G401 (cell line): ENCODE results near the gene WDTC1. TPM values are rescaled to one million over a fixed set of nuclear protein-coding genes. Genes with fewer than 3 reads are reported as not detected.
"Not testable (repeated sequence)": the region's sequence is repeated elsewhere in the genome, so short reads cannot be mapped to it uniquely, and the experiment has no call there.

Experiments used
- DNase-seq: peaks from one replicate; pipeline ENCODE4 v3.0.0-alpha.2; 2015; ENCODE audit warnings: low spot score
- in situ Hi-C: cut with HindIII; loops from 2 replicates; pipeline ENCODE4 v1.10.0; 2016; ENCODE audit warnings: low sequenced_read_pairs, mixed read lengths
- total RNA-seq: library from RNA; depleted of rRNA; stranded (reverse); fragments of >200 nt; shearing (Covaris generic); gene quantifications from 2 replicates; pipeline ENCODE4 v1.2.3, GENCODE V29; 2014; rRNA removed

WDTC1 gene, protein sequence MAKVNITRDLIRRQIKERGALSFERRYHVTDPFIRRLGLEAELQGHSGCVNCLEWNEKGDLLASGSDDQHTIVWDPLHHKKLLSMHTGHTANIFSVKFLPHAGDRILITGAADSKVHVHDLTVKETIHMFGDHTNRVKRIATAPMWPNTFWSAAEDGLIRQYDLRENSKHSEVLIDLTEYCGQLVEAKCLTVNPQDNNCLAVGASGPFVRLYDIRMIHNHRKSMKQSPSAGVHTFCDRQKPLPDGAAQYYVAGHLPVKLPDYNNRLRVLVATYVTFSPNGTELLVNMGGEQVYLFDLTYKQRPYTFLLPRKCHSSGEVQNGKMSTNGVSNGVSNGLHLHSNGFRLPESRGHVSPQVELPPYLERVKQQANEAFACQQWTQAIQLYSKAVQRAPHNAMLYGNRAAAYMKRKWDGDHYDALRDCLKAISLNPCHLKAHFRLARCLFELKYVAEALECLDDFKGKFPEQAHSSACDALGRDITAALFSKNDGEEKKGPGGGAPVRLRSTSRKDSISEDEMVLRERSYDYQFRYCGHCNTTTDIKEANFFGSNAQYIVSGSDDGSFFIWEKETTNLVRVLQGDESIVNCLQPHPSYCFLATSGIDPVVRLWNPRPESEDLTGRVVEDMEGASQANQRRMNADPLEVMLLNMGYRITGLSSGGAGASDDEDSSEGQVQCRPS
- 13.2 and 15.8 TPM in 2 replicates for total RNA-seq

DNA sequence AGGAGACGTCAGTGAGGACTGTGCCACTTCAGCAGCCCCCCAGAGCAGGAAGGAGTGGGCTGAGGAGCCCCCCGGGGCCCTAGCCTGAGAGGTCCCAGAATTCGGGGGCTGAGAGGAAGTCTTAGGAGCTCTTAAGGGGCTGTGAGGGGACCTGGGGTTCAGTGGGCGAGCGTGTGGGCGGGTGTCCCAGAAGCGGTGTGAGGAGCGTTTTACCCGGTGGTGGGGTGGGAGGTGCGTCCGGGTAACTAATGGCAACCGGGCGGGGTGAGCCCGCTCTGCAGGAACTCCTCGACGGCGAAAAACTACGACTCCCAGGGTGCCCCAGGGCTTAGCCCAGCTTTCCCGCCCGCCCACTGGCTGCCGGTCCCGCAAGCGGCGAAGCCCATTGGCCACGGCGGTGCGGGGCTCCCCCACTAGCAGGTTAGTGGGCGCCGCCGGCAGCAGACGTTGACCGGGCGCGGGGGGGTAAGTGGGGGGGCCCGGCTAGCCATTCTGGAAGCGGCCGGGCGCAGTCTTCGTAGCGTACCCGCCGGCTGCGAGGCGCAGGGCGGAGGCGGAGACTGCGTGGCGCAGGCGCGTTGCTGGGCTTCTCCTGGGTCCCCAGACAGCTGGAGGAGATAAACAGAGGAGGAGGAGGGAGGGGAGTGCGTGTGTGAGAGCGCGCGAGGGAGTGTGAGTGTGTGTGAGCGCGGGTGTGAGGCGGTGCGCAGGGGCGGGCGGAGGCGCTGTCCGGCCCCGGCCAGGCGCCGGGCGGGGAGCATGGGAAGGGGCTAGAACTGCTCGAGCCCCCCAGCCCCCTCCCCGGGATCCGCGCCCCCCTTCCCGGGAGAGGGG is at the start of gene WDTC1:
TSS of gene WDTC1 (plus strand) at position 584 of the 834 bp plus-strand sequence. CDS start 26,423 bp downstream, outside the sequence.
- peak; percentile 98 for DNase-seq
- in situ Hi-C loops, result no loop called here

GRCh38 chr1:27184665-27185064 is 49.8 kb upstream of the WDTC1 start:
- DNase-seq, in situ Hi-C loops: not testable (repeated sequence)

- no peak for DNase-seq
- in situ Hi-C loops, result no loop called here
Measured at GRCh38 chr1:27192039-27192529, 42.3 kb upstream of the WDTC1 start.

GRCh38 chr1:27193194-27193593 is 41.2 kb upstream of the WDTC1 start:
- in situ Hi-C loops, result no loop called here
- no peak for DNase-seq

DNA sequence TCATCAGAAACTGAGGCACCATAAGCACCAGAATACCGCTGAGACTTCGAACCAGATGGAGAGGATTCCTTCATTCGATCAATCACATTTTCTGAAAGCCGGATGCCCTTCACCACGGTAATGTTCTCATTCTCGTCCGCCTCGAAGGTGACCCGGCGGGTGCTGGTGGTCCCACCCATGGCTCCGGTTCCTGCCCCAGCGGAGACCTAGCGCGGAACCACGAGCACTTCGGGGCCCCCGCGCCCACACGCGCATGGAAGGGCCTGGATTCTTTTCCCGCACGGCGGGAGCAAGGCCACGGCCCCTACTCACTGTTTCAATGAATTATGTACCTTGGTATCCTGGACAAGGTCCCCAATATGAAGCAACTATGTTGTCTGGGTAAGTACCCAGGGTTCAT is 33.1 kb upstream of the WDTC1 start:
- in situ Hi-C loops, result no loop called here

GRCh38 chr1:27203946-27204345 is 30.5 kb upstream of the WDTC1 start:
- in situ Hi-C loops, result no loop called here
- no peak for DNase-seq

More for the DNA sequence above, 33.1 kb upstream of the WDTC1 start:
- no peak for DNase-seq

DNA sequence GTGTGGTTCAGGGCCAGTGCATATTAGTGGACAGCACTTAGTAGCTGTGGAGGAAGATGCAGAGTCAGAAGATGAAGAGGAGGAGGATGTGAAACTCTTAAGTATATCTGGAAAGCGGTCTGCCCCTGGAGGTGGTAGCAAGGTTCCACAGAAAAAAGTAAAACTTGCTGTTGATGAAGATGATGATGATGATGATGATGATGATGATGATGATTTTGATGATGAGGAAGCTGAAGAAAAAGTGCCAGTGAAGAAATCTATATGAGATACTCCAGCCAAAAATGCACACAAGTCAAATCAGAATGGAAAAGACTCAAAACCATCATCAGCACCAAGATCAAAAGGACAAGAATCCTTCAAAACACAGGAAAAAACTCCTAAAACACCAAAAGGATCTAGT is 27.2 kb upstream of the WDTC1 start:
- DNase-seq, in situ Hi-C loops: not testable (repeated sequence)

- DNase-seq, in situ Hi-C loops: not testable (repeated sequence)
Measured at GRCh38 chr1:27208143-27208850, 26.1 kb upstream of the WDTC1 start.

GRCh38 chr1:27216466-27216865 is 18.0 kb upstream of the WDTC1 start:
- in situ Hi-C loops, result no loop called here

GRCh38 chr1:27217401-27217800 is 17.0 kb upstream of the WDTC1 start:
- in situ Hi-C loops, result no loop called here
- DNase-seq, result no peak

More at GRCh38 chr1:27216466-27216865, 18.0 kb upstream of the WDTC1 start:
- DNase-seq, result no peak

GRCh38 chr1:27218736-27219135 is 15.7 kb upstream of the WDTC1 start:
- DNase-seq, result no peak
- in situ Hi-C loops, result no loop called here

GRCh38 chr1:27220096-27220495 is 14.3 kb upstream of the WDTC1 start:
- in situ Hi-C loops, result no loop called here
- no peak for DNase-seq

DNA sequence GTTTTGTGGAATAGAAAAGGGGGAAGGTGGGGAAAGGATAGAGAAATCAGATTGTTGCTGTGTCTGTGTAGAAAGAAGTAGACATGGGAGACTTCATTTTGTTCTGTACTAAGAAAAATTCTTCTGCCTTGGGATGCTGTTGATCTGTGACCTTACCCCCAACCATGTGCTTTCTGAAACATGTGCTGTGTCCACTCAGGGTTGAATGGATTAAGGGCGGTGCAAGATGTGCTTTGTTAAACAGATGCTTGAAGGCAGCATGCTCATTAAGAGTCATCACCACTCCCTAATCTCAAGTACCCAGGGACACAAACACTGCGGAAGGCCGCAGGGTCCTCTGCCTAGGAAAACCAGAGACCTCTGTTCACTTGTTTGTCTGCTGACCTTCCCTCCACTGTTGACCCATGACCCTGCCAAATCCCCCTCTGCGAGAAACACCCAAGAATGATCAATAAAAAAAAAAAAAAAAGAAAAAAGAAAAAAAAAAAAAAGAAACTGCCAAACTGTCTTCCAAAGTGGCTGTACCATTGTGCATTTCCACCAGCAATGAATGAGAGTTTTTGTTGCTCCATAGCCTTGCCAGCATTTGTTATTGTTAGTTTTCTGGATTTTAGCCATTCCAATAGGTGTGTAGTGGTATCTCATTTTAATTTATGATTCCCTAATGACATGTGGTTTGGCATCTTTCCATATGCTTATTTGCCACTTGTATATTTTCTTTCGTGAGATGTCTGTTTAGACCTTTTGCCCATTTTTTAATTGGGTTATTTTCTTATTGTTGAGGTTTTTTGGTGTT is 13.5 kb upstream of the WDTC1 start:
- DNase-seq, in situ Hi-C loops: not testable (repeated sequence)

DNA sequence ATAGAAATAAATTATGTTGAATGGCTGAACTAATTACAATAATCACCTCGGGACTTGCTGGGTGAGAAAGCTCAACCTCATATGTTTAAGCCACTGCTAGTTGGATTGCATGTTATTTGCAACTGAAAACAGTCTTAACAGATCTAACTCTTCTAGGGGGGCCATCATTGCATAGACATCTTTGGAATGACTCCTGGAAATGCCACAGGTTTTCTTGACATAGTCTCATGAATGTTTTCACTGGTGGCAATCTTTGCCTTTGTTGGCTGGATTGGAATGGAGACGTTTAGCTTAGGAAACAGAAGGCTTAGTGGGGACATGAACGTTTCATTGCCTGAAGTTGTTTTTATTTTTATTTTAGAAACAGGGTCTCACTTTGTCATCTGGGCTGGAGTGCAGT is 8.8 kb upstream of the WDTC1 start:
- in situ Hi-C loops, result no loop called here

GRCh38 chr1:27227765-27228164 is 6.7 kb upstream of the WDTC1 start:
- no peak for DNase-seq
- in situ Hi-C loops, result no loop called here

More for the DNA sequence above, 8.8 kb upstream of the WDTC1 start:
- DNase-seq, result no peak

- in situ Hi-C loops, result no loop called here
Measured at GRCh38 chr1:27233667-27234048, 774 bp upstream of the WDTC1 start.

GRCh38 chr1:27235827-27236226 is 1.4 kb downstream of the WDTC1 start:
- no peak for DNase-seq
- in situ Hi-C loops, result no loop called here

More at GRCh38 chr1:27233667-27234048, 774 bp upstream of the WDTC1 start:
- no peak for DNase-seq

GRCh38 chr1:27237112-27237511 is 2.7 kb downstream of the WDTC1 start:
- in situ Hi-C loops, result no loop called here
- no peak for DNase-seq
